H1 (cell line): Measurements from ENCODE around the gene TMEM178B. TPM values are rescaled to one million over a fixed set of nuclear protein-coding genes. Genes with fewer than 3 reads are reported as not detected.

ENCODE experiments used
- CTCF ChIA-PET: fragments of 300-600 bp; sonication (Branson Sonifier 250); formaldehyde crosslinking; loops from one replicate; lab custom pipeline; 2021; ENCODE audit not compliant: partially characterized antibody; lab: Charles Lee
- POLR2A ChIA-PET: fragments of 300-600 bp; sonication (Branson Sonifier 250); formaldehyde crosslinking; loops from one replicate; lab custom pipeline; 2021; ENCODE audit warnings: inconsistent platforms; ENCODE audit not compliant: partially characterized antibody; lab: Charles Lee
- DNase-seq, 2 experiments: peaks; one replicate each; pipeline versions ENCODE4 v3.0.0 to v3.0.0-alpha.2; 2010 to 2022; ENCODE audit warnings: low spot score in 2 of 2, low read depth in 1 of 2, mixed read lengths in 1 of 2
- FAIRE-seq: peaks from 2 replicates; lab custom pipeline; 2011; peaks lifted over from hg19 to GRCh38; lab: Jason Lieb, UNC
- H2AFZ ChIP-seq: 2 replicates; pipeline ENCODE4 v1.8.1; 2012; ENCODE audit warnings: low read length, inconsistent platforms
- H2AK5ac ChIP-seq: 2 replicates; pipeline ENCODE4 v1.6.1; 2013; ENCODE audit warnings: low read depth, low read length
- H2BK120ac ChIP-seq: replicated peaks from 2 replicates; pipeline ENCODE3; 2013; ENCODE audit warnings: low read depth, low read length, inconsistent platforms
- H2BK12ac ChIP-seq: 2 replicates; pipeline ENCODE4 v1.6.1; 2013; ENCODE audit warnings: low read depth, low read length
- H2BK15ac ChIP-seq: 2 replicates; pipeline ENCODE4 v1.6.1; 2013; ENCODE audit warnings: low read length
- H2BK20ac ChIP-seq: 2 replicates; pipeline ENCODE4 v1.6.1; 2013; ENCODE audit warnings: low read length
- H2BK5ac ChIP-seq: 2 replicates; pipeline ENCODE4 v1.6.1; 2013; ENCODE audit warnings: low read depth, low read length
- H3K14ac ChIP-seq: 2 replicates; pipeline ENCODE4 v1.6.1; 2013; ENCODE audit warnings: inconsistent platforms; ENCODE audit not compliant: insufficient read length
- H3K18ac ChIP-seq: 2 replicates; pipeline ENCODE4 v1.6.1; 2013; ENCODE audit warnings: low read length; ENCODE audit errors: extremely low read depth
- H3K23ac ChIP-seq: 2 replicates; pipeline ENCODE4 v1.6.1; 2013; ENCODE audit warnings: inconsistent platforms; ENCODE audit not compliant: insufficient read length
- H3K23me2 ChIP-seq: 2 replicates; pipeline ENCODE4 v1.6.1; 2013; ENCODE audit warnings: low read depth, low read length
- H3K27ac ChIP-seq: 2 replicates; pipeline ENCODE4 v1.6.1; 2011; ENCODE audit warnings: low read depth, low read length, inconsistent platforms
- H3K27me3 ChIP-seq, 4 experiments: replicated peaks in 1 of 4; 1 replicate in 1 of 4; 2 replicates in 3 of 4; pipeline versions ENCODE4 v1.6.1 to v1.8.1; 2011 to 2013; ENCODE audit warnings: low read length in 3 of 4, mild to moderate bottlenecking in 3 of 4, inconsistent platforms in 2 of 4, mixed read lengths in 2 of 4, moderate library complexity in 1 of 4; ENCODE audit not compliant: control insufficient read depth in 3 of 4, insufficient read depth in 3 of 4; ENCODE audit errors: extremely low read depth in 1 of 4
- H3K36me3 ChIP-seq, 4 experiments: 2 replicates each; pipeline versions ENCODE4 v1.6.1 to v1.8.1; 2011 to 2013; ENCODE audit warnings: mild to moderate bottlenecking in 4 of 4, low read length in 3 of 4, moderate library complexity in 2 of 4, control low read depth in 1 of 4, inconsistent platforms in 1 of 4; ENCODE audit not compliant: insufficient read depth in 4 of 4, control insufficient read depth in 2 of 4
- H3K4ac ChIP-seq: replicated peaks from 2 replicates; pipeline ENCODE3; 2013; ENCODE audit warnings: low read length, low read depth, mixed read lengths, inconsistent platforms; ENCODE audit not compliant: insufficient read length
- H3K4me1 ChIP-seq, 4 experiments: replicated peaks in 1 of 4; 1 replicate in 1 of 4; 2 replicates in 3 of 4; pipeline versions ENCODE4 v1.6.1 to v1.8.1; 2011 to 2013; ENCODE audit warnings: low read length in 3 of 4, inconsistent platforms in 2 of 4, mixed read lengths in 1 of 4; ENCODE audit not compliant: insufficient read depth in 4 of 4, control insufficient read depth in 3 of 4
- H3K4me2 ChIP-seq, 2 experiments: 2 replicates each; pipeline versions ENCODE4 v1.6.1 to v1.8.1; 2011 to 2013; ENCODE audit warnings: low read depth in 2 of 2, low read length in 2 of 2, control low read depth in 1 of 2, inconsistent platforms in 1 of 2, mild to moderate bottlenecking in 1 of 2; ENCODE audit not compliant: insufficient read depth in 1 of 2
- H3K4me3 ChIP-seq, 4 experiments: fragments of 200-600, 300-600 bp in 1 of 4; sonication (generic), shearing (Covaris generic), sonication (Bioruptor Twin) in 1 of 4; 2 replicates each; pipeline versions ENCODE4 v1.5.1 to v1.8.1; 2011 to 2016; ENCODE audit warnings: low read length in 4 of 4, low read depth in 3 of 4, control low read depth in 2 of 4, inconsistent platforms in 2 of 4, mild to moderate bottlenecking in 2 of 4, mixed read lengths in 1 of 4, moderate library complexity in 1 of 4; ENCODE audit not compliant: insufficient read depth in 2 of 4; ENCODE audit errors: extremely low read depth in 1 of 4
- H3K56ac ChIP-seq: replicated peaks from 2 replicates; pipeline ENCODE3; 2013; ENCODE audit warnings: low read depth, mild to moderate bottlenecking, mixed read lengths, low read length, inconsistent platforms; ENCODE audit not compliant: insufficient read length
- H3K79me1 ChIP-seq: 2 replicates; pipeline ENCODE4 v1.6.1; 2013; ENCODE audit warnings: low read depth, low read length, control low read depth
- H3K79me2 ChIP-seq, 2 experiments: 2 replicates each; pipeline versions ENCODE4 v1.6.1 to v1.8.1; 2012 to 2013; ENCODE audit warnings: low read length in 2 of 2, mild to moderate bottlenecking in 2 of 2, inconsistent platforms in 1 of 2; ENCODE audit not compliant: insufficient read depth in 2 of 2, control insufficient read depth in 1 of 2
- H3K9ac ChIP-seq, 4 experiments: replicated peaks in 1 of 4; 1 replicate in 1 of 4; 2 replicates in 3 of 4; pipeline versions ENCODE4 v1.6.1 to v1.8.1; 2011 to 2013; ENCODE audit warnings: low read depth in 3 of 4, low read length in 3 of 4, control low read depth in 2 of 4, mild to moderate bottlenecking in 2 of 4, moderate library complexity in 2 of 4, inconsistent platforms in 1 of 4; ENCODE audit errors: extremely low read depth in 1 of 4
- H3K9me3 ChIP-seq, 2 experiments: 2 replicates each; pipeline versions ENCODE4 v1.6.1 to v1.8.1; 2012 to 2013; ENCODE audit warnings: mild to moderate bottlenecking in 2 of 2, moderate library complexity in 2 of 2, control low read depth in 1 of 2, inconsistent platforms in 1 of 2, low read depth in 1 of 2, low read length in 1 of 2, mixed read lengths in 1 of 2; ENCODE audit not compliant: insufficient read depth in 2 of 2
- H4K20me1 ChIP-seq, 2 experiments: replicated peaks in 1 of 2; 2 replicates each; pipeline versions ENCODE3 to v1.8.1; 2011 to 2013; ENCODE audit warnings: inconsistent platforms in 2 of 2, low read length in 2 of 2, mild to moderate bottlenecking in 1 of 2; ENCODE audit not compliant: insufficient read depth in 2 of 2, control insufficient read depth in 1 of 2
- H4K5ac ChIP-seq: 2 replicates; pipeline ENCODE4 v1.6.1; 2013; ENCODE audit warnings: low read length, low read depth, mixed read lengths, inconsistent platforms; ENCODE audit not compliant: insufficient read length
- H4K8ac ChIP-seq: 2 replicates; pipeline ENCODE4 v1.8.0; 2013; ENCODE audit warnings: mild to moderate bottlenecking, moderate library complexity, low read length, inconsistent platforms; ENCODE audit not compliant: insufficient read depth; ENCODE audit errors: extremely low read depth
- H4K91ac ChIP-seq: replicated peaks from 2 replicates; pipeline ENCODE3; 2013; ENCODE audit warnings: low read length, mixed read lengths, inconsistent platforms; ENCODE audit not compliant: insufficient read length
- CBX8 ChIP-seq: fragments of 300-800, 300-1000 bp; sonication (generic); IDR thresholded peaks from 2 replicates; pipeline ENCODE4 v1.7.1; 2016; ENCODE audit warnings: low read depth, low read length, borderline replicate concordance
- NRF1 ChIP-seq: IDR thresholded peaks from 2 replicates; pipeline ENCODE4 v1.6.1; 2011; ENCODE audit warnings: mild to moderate bottlenecking, low read depth, low read length, improper control_type of control experiment
- RXRA ChIP-seq: IDR thresholded peaks from 2 replicates; pipeline ENCODE4 v1.6.1; 2011; ENCODE audit warnings: low read depth, mild to moderate bottlenecking, low read length, moderate library complexity; ENCODE audit not compliant: insufficient read depth
- SAP30 ChIP-seq: fragments of 300-600 bp; sonication (generic); IDR thresholded peaks from 2 replicates; pipeline ENCODE4 v1.7.1; 2012; ENCODE audit warnings: low read length, moderate library complexity, mild to moderate bottlenecking, inconsistent platforms; ENCODE audit not compliant: insufficient read depth, insufficient replicate concordance
- SIRT6 ChIP-seq: IDR thresholded peaks from one replicate; pipeline ENCODE4 v1.7.1; 2012; ENCODE audit warnings: low read length, inconsistent platforms
- SP1 ChIP-seq: IDR thresholded peaks from 2 replicates; pipeline ENCODE4 v1.6.1; 2011; ENCODE audit warnings: low read depth, low read length
- SP2 ChIP-seq: IDR thresholded peaks from 2 replicates; pipeline ENCODE4 v1.6.1; 2012; ENCODE audit warnings: mild to moderate bottlenecking, low read length, inconsistent platforms
- SP4 ChIP-seq: IDR thresholded peaks from 2 replicates; pipeline ENCODE4 v1.6.1; 2012; ENCODE audit warnings: low read length, inconsistent platforms
- YY1 ChIP-seq: IDR thresholded peaks from 2 replicates; pipeline ENCODE4 v1.6.1; 2011; ENCODE audit warnings: low read depth, mild to moderate bottlenecking, low read length
- WGBS, 2 experiments: shearing (Covaris generic) in 1 of 2; methylation state at CpG; one replicate each; pipeline versions ENCODE4 v1.1.6 to v1.1.7; 2013 to 2015; ENCODE audit warnings: low lambda C conversion rate in 2 of 2, mixed read lengths in 2 of 2, inconsistent platforms in 1 of 2, low coverage in 1 of 2, missing lambda C conversion rate in 1 of 2; ENCODE audit not compliant: insufficient replicate concordance in 2 of 2, insufficient coverage in 1 of 2, insufficient read length in 1 of 2; ENCODE audit errors: extremely low coverage in 1 of 2, missing lambda C conversion rate in 1 of 2; 5-methylcytosine and 5-hydroxymethylcytosine counted together
- polyA plus RNA-seq, 7 experiments: library from polyadenylated mRNA; depleted of rRNA in 3 of 7; stranded (reverse) in 5 of 7; unstranded in 2 of 7; fragments of >200 nt in 5 of 7; fragments of 200-250 nt in 2 of 7; gene quantifications; 1 replicate in 5 of 7; 2 replicates in 1 of 7; 4 replicates in 1 of 7; pipeline versions ENCODE4 v1.2.1 to v1.2.3, GENCODE V29; 2011 to 2013; ENCODE audit warnings: missing spikeins in 2 of 7, mixed read lengths in 2 of 7
- total RNA-seq: library from RNA; stranded (reverse); fragmentation: NEBNext Ultra II Directional; extraction: Animal tissue kit (Norgen Biotek cat#: 25700); gene quantifications from 2 replicates; pipeline ENCODE4 v1.2.1, GENCODE V29; 2021

The TMEM178B gene
- total and polyA plus RNA-seq, 2 of the 8 experiments (the other 6 are each of a cell fraction or from before 2014, with no cell fraction given), result 5.3 to 18.1 TPM

DNA sequence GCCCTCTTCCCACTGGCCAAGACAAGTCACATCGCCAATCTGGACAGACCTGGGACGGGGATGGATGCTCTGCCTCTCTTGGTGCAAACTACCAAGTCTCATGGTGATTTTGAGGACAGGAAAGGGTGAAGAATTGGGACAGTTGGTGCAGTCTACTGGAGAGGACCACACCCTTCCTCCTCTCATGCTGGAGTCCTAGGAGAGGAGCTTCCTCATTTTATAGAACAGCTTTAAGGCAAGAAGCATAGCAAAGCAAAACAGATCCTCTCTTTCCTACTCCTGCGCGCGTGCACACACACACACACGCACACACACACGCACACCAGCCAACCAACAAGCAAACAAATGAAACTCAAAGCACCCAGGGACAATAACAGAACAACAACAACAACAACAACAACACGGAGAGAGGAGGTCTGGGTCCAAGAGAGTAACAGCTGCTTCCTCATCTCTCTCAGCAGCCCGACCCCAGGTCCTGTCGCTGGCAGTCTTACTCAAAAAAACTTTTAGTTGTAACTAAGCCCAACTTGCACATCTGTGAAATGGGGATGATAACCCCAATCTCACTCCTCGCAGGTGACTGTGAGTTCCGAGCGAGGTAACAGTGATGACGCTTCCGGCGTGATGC is 83.4 kb downstream of the TMEM178B start:
- Histone ChIP-seq H2AK5ac (0 out of 2 replicates have a peak overlapping the region, but pooled peaks have one; percentile 65), H2BK20ac (0 out of 2 replicates have a peak overlapping the region, but pooled peaks have one; percentile 40), H4K5ac (no peak overlapping the region), H3K23ac (no peak overlapping the region), H3K9ac (no peak overlapping the region; a peak in 1 of 7 replicates), H3K56ac (no peak overlapping the region), H3K79me1 (peaks cover 7% of the 10 kb centered on the region), H3K23me2 (peaks cover 2% of the 10 kb centered on the region; the same call in 1 of the 2 replicates), H2AFZ (no peak overlapping the region), H3K4me1 (no peaks in the 10 kb centered on the region; a peak in 1 of 7 replicates), H2BK12ac (0 out of 2 replicates have a peak overlapping the region, but pooled peaks have one; percentile 33), H3K4ac (no peak overlapping the region), H4K8ac (no peak overlapping the region), H3K36me3 (no peaks in the 10 kb centered on the region), H3K14ac (no peak overlapping the region), H4K20me1 (peaks cover 0 to 6% of the 10 kb centered on the region in 2 experiments), H2BK120ac (no peak overlapping the region), H3K18ac (no peak overlapping the region), H3K27me3 (no peaks in the 10 kb centered on the region), H3K4me2 (no peak overlapping the region), H3K27ac (no peak overlapping the region), H3K9me3 (no peaks in the 10 kb centered on the region), H3K4me3 (no peak overlapping the region), H2BK15ac (no peak overlapping the region), H2BK5ac (no peak overlapping the region), H3K79me2 (no peaks in the 10 kb centered on the region), H4K91ac (no peak overlapping the region)
- 90% methylated on average over 16 of the region's 16 CpGs; no CpG with 5 or more reads in 1 of the 2 experiments for WGBS, 2 experiments
- TF ChIP-seq RXRA (no peak), NRF1 (no peak), SP2 (no peak), SP4 (no peak), SIRT6 (no peak), CBX8 (no peak), YY1 (no peak), SP1 (no peak), SAP30 (no peak)
- no peak for FAIRE-seq
- DNase-seq, result no peak
- ChIA-PET POLR2A (no interaction called here), CTCF (interaction anchor here (0.9 to 1.6 kb wide), 4 partner anchors 8 to 56 kb away, joined by 3 to 5 read pairs (median 3); no protein-coding TSS in a partner anchor)
